GM19468 (cell line): ENCODE results near the gene CEP128.

Source experiments
- ATAC-seq: cut with Tn5 transposase; IDR thresholded peaks from one replicate; pipeline ENCODE4 v1.9.1; 2021; ENCODE audit warnings: mild to moderate bottlenecking, moderate library complexity, moderate number of reproducible peaks; ENCODE audit not compliant: unreplicated experiment; ENCODE audit errors: extremely low read depth

The CEP128 gene

DNA sequence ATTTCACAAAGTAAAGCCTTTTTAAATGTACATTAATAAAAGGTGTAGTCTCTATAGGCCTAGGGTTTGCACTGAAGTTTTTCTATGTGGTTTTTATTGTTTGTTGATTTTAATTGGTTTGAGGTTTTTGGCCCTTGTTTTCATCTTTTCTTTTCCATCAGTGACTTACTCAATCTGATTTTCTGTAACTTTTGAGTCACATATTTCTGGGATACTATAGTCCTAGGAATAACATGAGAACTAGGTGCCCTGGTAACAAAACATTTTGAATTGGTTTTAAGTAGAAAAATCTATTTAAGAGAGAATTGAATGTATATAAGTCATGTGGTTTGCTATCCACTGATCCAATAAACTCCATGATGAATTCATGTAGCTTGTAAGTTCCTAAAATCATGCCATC, 311.9 kb downstream of the CEP128 start:
- ATAC-seq = no peak

DNA sequence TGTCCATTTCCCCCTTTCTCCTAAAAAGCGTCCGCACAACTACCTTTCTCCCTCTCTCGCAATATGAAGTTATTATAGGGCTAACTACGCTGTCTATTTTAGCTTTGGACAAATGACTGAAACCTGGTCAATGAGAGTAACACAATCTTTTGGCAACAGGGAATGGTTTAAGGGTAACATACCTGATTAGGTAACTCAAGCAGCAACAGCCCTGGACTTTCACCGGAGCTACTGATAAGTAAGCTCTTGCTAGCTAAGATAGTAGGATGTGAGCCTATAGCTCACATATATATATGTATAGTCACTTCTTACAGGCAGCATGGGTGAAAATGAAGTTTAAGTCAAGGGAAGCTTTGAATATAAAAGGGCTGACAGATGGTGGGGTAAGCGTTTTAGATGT, 313.0 kb downstream of the CEP128 start:
- no peak for ATAC-seq

DNA sequence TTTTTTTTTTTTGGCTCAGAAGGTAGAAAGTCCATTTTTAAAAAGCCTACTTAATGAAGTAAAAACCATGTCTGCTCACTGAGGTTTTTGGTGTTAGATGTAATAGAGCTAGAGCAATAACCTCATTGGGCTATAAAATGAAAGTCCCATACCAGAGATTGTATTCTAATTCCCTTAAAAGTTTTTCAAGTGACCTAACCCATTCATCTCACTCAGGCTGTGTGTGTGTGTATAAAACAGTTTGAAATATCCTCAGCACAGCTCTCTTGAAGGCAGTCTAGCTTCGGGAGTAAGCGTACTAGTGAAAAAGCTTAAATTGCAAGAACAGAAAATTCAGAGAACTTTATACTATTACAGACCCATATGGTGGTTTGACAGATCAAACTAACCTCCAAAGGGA, 313.8 kb downstream of the CEP128 start:
- ATAC-seq = no peak

DNA sequence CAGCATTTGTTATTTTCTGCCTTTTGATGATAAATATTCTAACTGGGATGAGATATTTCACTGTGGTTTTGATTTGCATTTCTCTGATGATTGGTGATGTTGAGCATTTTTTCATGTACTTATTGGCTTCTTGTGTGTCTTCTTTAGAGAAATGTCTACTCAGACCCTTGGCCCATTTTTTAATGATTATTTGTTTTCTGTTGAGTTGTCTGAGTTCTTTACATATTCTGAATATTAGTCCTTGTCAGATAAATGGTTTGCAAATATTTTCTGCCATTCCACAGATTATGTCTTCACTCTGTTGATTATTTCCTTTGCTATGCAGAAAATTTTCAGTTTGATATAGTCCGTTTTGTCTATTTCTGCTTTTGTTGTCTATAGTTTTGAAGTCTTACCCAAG, 317.0 kb downstream of the CEP128 start:
- no peak for ATAC-seq

DNA sequence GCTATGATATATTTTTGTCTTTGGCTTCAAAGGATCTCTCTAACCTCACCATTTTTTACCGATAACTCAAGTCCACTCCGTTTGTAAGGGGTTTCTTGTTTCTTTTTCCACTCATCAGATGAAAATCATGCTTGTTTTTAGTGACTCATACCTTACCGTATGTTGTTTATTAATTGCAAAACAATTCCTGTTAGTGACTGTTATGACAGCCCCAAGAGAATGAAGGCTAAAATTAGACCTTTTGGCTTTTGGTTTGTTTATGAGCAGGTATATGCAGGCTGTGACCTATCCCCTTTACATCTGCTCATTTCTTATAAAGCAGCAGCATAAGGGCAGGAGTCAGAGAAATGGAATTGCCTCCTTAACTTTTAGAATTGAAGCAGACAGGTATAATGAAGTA, 319.8 kb downstream of the CEP128 start:
- no peak for ATAC-seq

DNA sequence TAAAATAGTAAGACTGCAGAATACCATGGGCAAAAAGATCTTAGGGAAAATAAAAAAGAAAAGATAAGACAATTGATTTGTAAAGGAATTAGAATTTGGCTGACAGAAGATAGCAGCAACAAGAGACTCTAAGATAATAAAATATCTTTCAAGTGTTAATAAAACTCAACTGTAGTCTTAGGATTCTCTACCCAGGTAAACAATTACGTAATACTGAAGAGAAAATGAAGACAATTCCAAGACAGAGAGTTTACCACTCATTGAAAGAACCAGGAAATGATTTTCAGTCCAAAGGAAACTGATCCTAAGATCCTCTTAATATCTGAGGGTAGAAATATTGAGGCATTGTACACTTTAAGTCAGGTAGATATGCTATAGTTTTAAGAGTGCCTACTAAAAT, 321.1 kb downstream of the CEP128 start:
- no peak for ATAC-seq

DNA sequence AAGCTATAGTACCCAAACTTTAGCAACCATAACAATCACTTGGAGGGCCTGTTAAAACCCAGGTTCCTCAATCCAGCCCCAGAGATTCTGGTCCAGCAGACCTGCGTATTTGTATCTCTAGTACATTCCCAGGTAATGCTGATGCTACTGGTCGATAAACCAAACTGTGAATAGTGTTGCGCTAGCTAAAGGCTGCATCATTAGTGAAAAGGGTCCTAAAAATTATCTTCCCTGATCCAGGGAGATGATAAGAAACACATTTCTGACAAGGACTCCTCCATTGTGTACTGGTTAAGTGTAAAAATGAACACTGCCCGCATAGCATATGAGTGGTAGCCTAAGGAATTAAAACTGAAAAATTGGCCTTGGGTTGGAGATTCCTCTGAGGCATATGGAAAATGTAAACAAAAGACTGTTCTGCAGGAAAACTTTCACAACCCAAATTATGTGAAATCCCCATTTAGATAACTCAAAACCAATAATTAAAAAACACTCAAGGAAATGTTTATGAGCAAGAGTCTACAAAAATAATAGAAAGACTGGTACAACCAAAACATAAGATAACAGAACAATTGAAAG, 322.7 kb downstream of the CEP128 start:
- ATAC-seq = no peak

DNA sequence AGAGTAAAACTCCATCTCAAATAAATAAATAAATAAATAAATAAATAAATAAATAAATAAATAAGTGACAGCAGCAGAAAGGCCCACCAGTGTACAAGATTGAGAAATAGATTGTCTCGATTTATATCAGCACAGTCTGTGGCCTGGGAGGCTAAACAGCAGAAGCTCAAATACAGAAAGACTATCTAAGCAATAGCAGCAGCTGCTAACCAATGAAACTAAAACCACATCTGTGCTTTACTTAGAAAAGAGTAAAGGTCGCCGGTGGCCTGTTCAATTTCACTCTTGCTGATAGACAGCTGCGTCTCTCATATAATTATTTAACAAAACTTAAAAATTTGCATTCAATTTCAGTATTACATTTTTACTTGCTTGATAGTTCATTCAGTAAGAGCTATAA, 325.7 kb downstream of the CEP128 start:
- ATAC-seq = peak; percentile 83

DNA sequence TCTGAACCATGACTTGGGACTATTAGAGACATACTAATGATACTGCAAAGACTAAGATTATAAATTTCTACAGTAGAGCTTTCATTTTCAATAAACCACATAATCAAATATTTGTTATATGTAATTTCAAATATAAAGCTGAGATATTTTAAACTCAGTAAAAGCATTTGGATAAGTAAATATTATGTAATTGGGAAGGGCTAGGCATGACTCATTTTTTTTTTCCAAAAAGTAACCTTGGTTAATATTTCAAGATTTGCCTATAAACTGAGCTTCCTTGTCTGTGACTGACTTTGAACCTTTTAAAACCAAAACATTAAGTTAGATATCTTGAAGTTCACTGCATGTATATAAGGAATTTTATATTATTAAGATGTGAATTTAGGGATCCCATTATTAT, 332.5 kb downstream of the CEP128 start:
- no peak for ATAC-seq

DNA sequence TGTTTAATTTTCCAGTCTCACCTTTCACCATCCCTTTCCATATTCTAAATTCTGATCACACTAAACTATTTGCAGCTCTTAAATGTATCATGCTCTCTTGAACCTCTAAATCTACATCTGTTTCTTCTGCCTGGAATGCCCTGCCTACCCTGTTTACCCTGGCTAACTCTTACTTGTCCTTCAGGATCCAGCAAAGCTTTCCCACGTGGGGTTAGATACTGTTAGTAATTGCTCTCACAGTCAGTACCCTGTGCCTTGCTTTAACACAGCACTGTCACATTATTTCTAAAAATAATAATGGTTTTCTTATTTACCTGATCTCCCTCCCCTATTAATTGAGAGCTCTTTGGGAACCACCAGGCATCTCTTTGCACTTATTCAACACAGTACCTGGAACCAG, 333.0 kb downstream of the CEP128 start:
- no peak for ATAC-seq

DNA sequence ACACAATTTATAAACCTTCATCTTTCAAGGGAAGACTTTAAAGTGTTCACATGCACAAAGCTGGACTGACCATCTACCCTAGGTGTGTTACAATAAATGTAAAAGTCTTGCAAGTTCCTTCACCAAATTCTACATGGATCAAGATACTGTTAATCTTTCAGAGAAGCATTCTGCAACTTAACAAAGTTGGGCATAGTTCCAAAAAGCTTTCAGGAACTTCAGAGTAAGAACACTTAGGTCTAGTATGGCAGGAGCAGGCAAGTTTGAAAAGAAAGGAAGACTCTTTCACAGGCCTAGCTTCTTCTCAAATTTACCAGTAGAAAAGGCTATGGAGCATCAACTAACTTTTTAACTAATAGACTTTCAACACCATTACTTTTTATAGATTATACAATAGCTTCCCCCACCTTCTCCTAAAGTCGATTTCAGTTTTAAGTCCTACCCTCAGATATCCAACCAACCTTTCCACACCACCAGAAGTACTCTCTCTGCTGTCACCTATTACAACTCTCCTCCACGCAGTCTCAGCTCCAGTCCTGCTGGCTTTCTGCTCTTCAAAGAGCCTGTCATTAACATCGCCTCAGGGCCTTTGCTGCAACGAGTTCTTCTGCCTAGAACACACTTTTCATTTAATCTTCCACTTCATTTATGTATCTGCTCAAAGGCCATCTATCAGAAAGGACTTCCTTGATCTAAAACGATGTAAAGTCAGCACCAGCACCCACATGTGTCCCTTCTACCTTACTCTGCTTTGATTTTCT, 333.9 kb downstream of the CEP128 start:
- no peak for ATAC-seq

DNA sequence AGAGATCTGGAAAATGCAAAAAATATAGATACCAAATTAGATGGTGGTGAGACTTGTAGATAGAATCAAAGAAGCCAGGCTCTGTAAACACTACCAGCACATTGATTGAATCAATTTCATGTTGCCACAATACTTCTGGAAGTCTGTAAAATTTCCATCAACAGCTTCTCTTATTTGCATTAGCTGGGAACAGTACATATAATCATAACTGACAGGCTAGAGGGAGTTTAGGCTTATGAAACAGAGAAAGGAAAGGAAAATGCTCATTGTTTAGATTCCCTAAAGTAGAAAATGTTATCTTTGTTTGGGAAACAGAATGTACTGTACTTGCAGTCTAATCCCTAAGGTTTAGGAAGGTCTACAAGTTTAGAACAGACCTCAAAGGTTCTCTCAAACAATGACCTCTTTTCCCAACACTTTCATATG, 335.2 kb downstream of the CEP128 start:
- no peak for ATAC-seq

DNA sequence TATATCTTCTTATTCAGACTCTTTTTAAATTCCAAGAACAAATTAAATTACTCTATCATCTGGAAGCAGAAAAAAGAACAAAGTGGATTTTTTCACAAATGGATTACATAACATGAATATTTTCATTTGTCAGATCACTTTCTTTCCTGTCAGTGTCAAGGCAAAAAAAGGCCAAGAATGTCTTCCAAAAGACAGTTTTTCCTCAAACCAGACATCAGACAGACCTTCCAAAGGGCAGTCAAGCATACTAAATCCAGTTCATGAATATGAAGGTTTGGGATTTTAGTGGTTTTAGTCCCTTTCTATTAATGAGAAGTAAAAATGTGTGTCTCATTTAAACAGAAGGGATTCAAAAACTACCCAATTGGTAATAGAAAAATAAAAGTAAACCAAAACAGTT, 336.0 kb downstream of the CEP128 start:
- ATAC-seq = no peak

DNA sequence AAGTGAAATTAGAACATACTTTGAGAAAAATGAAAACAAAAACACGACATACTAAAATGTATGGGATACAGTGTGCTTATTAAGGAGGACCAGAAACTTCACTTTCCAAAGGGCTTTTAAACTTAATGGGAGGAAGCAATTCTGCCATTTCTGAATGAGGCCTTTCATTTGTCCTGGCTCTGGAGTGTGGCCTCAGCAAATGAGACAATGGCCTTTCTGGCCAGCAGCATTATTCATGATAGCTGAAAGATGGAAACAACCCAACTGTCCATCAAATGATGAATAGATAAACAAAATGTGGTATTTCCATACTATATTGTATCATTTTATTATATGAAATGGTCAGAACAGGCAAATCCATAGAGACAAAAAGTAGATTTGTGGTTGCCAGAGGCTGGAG, 338.6 kb downstream of the CEP128 start:
- no peak for ATAC-seq

DNA sequence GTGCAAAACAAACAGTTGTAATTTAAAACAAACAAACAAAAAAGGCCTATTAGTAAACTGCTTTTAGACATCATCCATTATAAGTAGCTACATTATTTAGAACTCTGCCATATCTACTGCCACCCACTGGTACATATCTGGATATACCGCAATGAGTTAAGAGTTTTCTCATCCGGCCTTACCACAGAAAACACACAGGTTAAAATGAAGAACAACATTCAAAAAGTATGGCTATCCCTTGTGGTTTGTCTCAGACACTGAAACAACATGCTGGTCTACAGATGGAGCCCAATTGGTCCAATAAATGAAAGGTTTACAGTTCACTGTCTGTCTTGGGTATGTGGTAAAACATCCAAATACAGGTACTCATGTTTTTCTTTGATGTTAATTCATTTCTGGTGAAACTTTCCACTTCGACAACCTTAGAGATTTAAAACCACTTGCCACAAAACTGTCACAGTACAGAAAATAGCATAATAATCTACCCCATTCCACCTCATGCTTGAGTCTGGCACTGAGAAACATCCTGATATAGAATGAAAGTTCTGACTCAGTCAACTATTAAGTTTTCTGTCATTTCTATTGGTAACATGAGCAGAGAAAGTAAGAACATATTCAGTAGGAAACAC, 354.3 kb downstream of the CEP128 start:
- ATAC-seq = peak; percentile 92

DNA sequence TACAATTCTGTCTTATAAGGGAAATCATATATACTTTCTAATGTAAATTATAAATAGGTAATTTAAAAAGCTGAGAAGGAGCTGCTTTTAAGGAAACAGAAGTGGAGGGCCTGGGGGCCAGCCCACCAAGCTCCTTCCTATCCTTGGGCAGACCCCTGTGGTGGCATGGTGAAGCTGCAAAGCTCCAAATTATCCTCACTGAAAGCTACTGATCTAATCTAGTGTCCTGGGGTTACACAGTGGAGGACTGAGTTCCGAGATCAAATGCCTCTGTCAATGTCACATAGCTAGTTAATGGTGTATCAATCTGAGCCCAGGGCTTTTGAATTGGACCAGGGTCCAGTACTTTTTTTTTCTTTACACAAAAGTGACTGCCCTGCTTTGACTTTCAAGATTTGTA, 355.4 kb downstream of the CEP128 start:
- ATAC-seq = no peak

DNA sequence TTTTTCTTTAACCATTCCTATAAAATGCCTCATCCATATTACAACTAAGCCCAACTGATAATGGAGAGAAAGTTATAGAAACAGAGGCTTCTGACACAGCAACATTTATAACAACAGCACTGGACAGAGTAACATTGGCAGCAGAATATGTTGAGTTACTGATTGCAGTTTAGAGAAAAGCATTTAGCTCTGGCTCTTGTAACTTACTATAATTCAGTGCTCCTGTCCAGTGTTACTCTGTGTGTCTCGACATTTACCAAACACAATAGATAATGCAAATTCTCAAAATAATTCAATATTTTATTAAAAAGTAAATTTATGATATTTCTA, 356.1 kb downstream of the CEP128 start:
- no peak for ATAC-seq

DNA sequence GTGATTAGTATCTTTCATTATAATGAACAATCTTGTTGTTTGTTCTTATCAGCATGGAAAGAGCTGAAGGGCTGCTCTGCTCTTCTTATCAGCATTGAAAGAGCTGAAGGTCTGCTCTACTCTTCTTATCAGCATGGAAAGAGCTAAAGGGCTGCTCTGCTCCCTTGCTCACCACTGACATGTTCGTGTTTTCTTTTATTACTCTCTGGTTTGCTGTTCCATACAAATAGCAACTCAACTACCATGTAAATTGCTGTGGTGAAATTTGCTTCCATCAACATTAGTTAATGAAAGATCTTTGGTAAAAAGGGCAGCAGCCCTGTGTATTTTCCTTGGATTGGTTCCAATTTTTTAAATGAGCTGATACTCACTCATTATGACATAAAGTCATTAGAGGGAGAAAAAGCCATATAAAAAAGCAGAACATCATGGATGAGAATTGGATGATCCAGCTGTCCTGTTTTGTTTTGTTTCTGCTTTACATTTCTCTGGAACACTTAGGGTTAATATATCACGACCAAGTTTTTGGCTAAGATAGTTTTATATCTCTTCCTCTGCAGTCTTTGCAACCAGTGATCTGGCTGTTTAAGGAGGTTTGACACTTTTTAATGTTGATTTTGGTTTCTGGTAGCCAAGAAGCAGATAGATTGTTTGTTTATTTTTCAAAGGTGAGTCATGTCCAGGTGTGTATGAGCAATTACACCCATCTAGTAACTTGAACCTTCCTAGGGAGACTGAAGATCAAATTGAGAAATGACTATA, 356.6 kb downstream of the CEP128 start:
- no peak for ATAC-seq

DNA sequence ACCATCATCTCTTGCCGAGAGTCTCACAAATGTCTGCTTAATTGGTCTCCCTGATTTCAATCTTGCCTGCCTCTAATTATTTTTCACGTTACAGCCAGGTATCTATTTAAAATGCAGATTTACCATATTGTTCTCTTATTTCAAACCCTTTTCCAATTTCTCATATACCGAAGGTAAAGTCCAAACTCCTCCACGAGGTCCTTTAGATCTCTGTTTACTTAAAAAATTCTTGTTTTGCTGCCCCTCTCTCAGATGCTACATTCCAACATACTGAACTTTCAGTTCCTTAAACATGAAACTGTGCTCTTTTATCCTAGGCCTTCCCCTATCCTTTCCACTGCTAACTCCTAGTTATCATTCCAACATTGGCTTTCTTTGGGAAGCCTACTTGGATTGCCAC, 363.9 kb downstream of the CEP128 start:
- no peak for ATAC-seq

DNA sequence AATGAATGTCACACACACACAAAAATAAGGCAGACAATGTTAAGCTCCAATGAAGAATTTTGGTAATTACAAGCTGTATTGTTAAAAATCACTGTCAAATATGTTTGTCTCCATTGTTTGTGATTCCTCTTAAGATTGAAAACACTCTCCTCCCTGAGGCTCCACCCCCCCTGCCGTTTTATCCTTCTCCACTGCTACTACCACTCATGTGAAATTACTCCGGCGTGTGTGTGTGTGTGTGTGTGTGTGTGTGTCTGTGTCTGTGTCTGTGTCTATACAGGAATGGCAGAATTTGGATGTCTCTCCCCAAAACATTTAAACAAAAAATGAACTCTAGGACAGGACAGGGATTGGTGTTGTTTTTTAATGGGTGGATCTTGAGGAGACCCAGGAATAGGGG, 365.1 kb downstream of the CEP128 start:
- ATAC-seq = no peak

DNA sequence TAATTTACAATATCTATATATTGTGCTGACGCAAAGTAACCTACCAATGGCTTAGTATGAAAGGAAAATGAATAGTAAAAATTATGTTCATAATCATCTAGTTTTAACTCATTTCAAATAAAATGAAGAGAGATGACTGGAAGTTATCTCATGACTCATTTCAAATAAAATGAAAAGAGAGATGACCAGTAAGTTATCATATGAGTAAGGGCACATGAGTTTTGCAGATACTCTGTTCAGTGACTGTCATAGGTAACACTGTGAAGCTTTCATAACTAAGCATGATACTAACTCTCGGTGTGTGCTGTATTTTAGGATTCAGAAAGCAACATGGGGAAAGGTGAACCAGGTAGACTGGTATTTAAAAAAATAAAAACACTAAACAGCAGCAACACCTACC, 365.8 kb downstream of the CEP128 start:
- ATAC-seq = no peak
